ENCODE results near the gene KISS1R.

GRCh38 chr19:911197-912033 is 5.7 kb upstream of the KISS1R start:
- TF ChIP-seq CTCF (IDR thresholded peaks at IDR 0.05; ENCODE audit: low read depth, low read length, missing input control) (no peak), YY1 (IDR thresholded peaks at IDR 0.05) (no peak), ATF3 (IDR thresholded peaks at IDR 0.05) (no peak), REST (IDR thresholded peaks at IDR 0.05) (no peak), NR2F2 (IDR thresholded peaks at IDR 0.05) (no peak), ZBTB33 (IDR thresholded peaks at IDR 0.05) (no peak), MAX (IDR thresholded peaks at IDR 0.05) (no peak), GABPA (IDR thresholded peaks at IDR 0.05 in 1 of 2, conservative IDR thresholded peaks at IDR 0.05 in 1 of 2) (no peak), RAD21 (IDR thresholded peaks at IDR 0.05) (no peak), TAF1 (conservative IDR thresholded peaks at IDR 0.05) (no peak), HNF4A (conservative IDR thresholded peaks at IDR 0.05) (no peak), JUND (IDR thresholded peaks at IDR 0.05) (no peak), SP1 (IDR thresholded peaks at IDR 0.05) (no peak), RXRA (IDR thresholded peaks at IDR 0.05) (no peak)

All from liver (tissue), 3 donors.